LNCaP clone FGC (cell line): ENCODE measurements around the gene BEGAIN.

Experiments used
- DNase-seq: peaks from one replicate; pipeline ENCODE4 v3.0.0-alpha.2; 2011; ENCODE audit warnings: low read depth
- H3K4me3 ChIP-seq: 2 replicates; pipeline ENCODE4 v1.5.1; 2011; ENCODE audit warnings: mild to moderate bottlenecking, low read depth, low read length, control low read depth
- CTCF ChIP-seq: IDR thresholded peaks from 2 replicates; pipeline ENCODE4 v1.5.1; 2012; ENCODE audit warnings: mild to moderate bottlenecking; ENCODE audit not compliant: control insufficient read depth, insufficient read depth; ENCODE audit errors: extremely low read depth

Gene BEGAIN

GRCh38 chr14:100628225-100628624 lies 41.0 kb upstream of the BEGAIN start:
- no peak for DNase-seq
- TF ChIP-seq CTCF = no peak
- no peak overlapping the region for H3K4me3 ChIP-seq

GRCh38 chr14:100626614-100627013 lies 39.4 kb upstream of the BEGAIN start:
- no peak for TF ChIP-seq CTCF
- H3K4me3 ChIP-seq = no peak overlapping the region
- DNase-seq = no peak

GRCh38 chr14:100623961-100624360 lies 36.7 kb upstream of the BEGAIN start:
- no peak for DNase-seq
- TF ChIP-seq CTCF = no peak
- H3K4me3 ChIP-seq = no peak overlapping the region

- no peak for DNase-seq
- H3K4me3 ChIP-seq = no peak overlapping the region
- no peak for TF ChIP-seq CTCF
Measured at GRCh38 chr14:100623557-100623956, 36.3 kb upstream of the BEGAIN start.

GRCh38 chr14:100622708-100623485 lies 35.7 kb upstream of the BEGAIN start:
- no peak for TF ChIP-seq CTCF
- DNase-seq = no peak
- H3K4me3 ChIP-seq = no peak overlapping the region

- DNase-seq = no peak
- no peak for TF ChIP-seq CTCF
- H3K4me3 ChIP-seq = no peak overlapping the region
Measured at GRCh38 chr14:100622224-100622623, 35.0 kb upstream of the BEGAIN start.

- no peak for DNase-seq
- H3K4me3 ChIP-seq = no peak overlapping the region
- no peak for TF ChIP-seq CTCF
Measured at GRCh38 chr14:100621806-100622205, 34.6 kb upstream of the BEGAIN start.
